Measurements from ENCODE around the gene RPL11.

- TF ChIP-seq CTCF (IDR thresholded peaks at IDR 0.05 in 4 of 5, conservative IDR thresholded peaks at IDR 0.05 in 1 of 5) (no peak), POLR2A (IDR thresholded peaks at IDR 0.05) (no peak)
Measured at GRCh38 chr1:23670709-23671108, 20.9 kb upstream of the RPL11 start.

Measured in gastrocnemius medialis (tissue), 4 donors.